ENCODE results near the gene JUN.

GRCh38 chr1:58781541-58782177, 2.2 kb downstream of the JUN start:
- TF ChIP-seq, protein P1, sequence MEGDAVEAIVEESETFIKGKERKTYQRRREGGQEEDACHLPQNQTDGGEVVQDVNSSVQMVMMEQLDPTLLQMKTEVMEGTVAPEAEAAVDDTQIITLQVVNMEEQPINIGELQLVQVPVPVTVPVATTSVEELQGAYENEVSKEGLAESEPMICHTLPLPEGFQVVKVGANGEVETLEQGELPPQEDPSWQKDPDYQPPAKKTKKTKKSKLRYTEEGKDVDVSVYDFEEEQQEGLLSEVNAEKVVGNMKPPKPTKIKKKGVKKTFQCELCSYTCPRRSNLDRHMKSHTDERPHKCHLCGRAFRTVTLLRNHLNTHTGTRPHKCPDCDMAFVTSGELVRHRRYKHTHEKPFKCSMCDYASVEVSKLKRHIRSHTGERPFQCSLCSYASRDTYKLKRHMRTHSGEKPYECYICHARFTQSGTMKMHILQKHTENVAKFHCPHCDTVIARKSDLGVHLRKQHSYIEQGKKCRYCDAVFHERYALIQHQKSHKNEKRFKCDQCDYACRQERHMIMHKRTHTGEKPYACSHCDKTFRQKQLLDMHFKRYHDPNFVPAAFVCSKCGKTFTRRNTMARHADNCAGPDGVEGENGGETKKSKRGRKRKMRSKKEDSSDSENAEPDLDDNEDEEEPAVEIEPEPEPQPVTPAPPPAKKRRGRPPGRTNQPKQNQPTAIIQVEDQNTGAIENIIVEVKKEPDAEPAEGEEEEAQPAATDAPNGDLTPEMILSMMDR (IDR thresholded peaks at IDR 0.05 in 4 of 5, conservative IDR thresholded peaks at IDR 0.05 in 1 of 5) = peak; percentile 29 to 67 (median 54)
- peak in 1 of 2 donors; percentile 38 for TF ChIP-seq POLR2A (IDR thresholded peaks at IDR 0.05)
